Body of pancreas (tissue), 4 donors: Measurements from ENCODE around the gene ITGB2.

Source experiments
- CTCF ChIP-seq, 7 experiments: fragments of 450-650 bp in 4 of 7; fragments of 200-600 bp in 3 of 7; sonication (generic) in 3 of 7; IDR thresholded peaks; one replicate each; pipeline ENCODE4 v1.5.1; 2016 to 2019; ENCODE audit warnings: antibody characterized with exemption in 7 of 7
- POLR2A ChIP-seq, 3 donors: fragments of 450-650 bp; IDR thresholded peaks; one replicate each; pipeline ENCODE4 v1.6.1; 2016; ENCODE audit warnings: antibody characterized with exemption in 3 of 3, mild to moderate bottlenecking in 2 of 3

- TF ChIP-seq CTCF (IDR thresholded peaks at IDR 0.05) (no peak), POLR2A (IDR thresholded peaks at IDR 0.05) (no peak)
Measured at GRCh38 chr21:44837537-44837936, 83.2 kb downstream of the ITGB2 start.
